Measurements from ENCODE around the gene SUV39H1. TPM values are rescaled to one million over a fixed set of nuclear protein-coding genes. Genes with fewer than 3 reads are reported as not detected.

Gene SUV39H1
- polyA plus RNA-seq, 1 of the 3 experiments (the other 2 are of a cell fraction) = 8.5 TPM

GRCh38 chrX:48666649-48667048, 29.9 kb upstream of the SUV39H1 start:
- no peaks in the 10 kb centered on the region for H4K20me1 ChIP-seq (ENCODE audit: insufficient read depth)
- ChIA-PET CTCF (no interaction called here), POLR2A (no interaction called here)
- no peak overlapping the region for H2AFZ ChIP-seq (ENCODE audit: low read depth)
- H3K9ac ChIP-seq = no peak overlapping the region
- DNase-seq = no peak
- no peaks in the 10 kb centered on the region for H3K4me1 ChIP-seq (ENCODE audit: control insufficient read depth in 1 of 2, insufficient read depth in 2 of 2, low read depth in 1 of 2, low read length in 1 of 2)
- H3K79me2 ChIP-seq (ENCODE audit: insufficient read depth) = no peaks in the 10 kb centered on the region
- H3K27ac ChIP-seq (ENCODE audit: low read depth in 2 of 2, low read length in 1 of 2) = no peak overlapping the region
- no peaks in the 10 kb centered on the region; the same call in 1 of the 2 replicates for H3K27me3 ChIP-seq (ENCODE audit: insufficient read depth)
- no peaks in the 10 kb centered on the region for H3K9me3 ChIP-seq
- no peak overlapping the region for H3K4me2 ChIP-seq
- no peak overlapping the region for H3K4me3 ChIP-seq (ENCODE audit: low read depth in 2 of 2, low read length in 1 of 2)
- no peaks in the 10 kb centered on the region for H3K9me2 ChIP-seq
- 33% methylated on average over 4 of the region's 4 CpGs for whole genome bisulfite sequencing (ENCODE audit: low lambda C conversion rate)
- TF ChIP-seq FOSL2 (IDR thresholded peaks at IDR 0.05; ENCODE audit: borderline replicate concordance, low read depth) (no peak), TAF1 (IDR thresholded peaks at IDR 0.05; ENCODE audit: borderline replicate concordance, low read depth, low read length) (no peak), ZBTB33 (IDR thresholded peaks at IDR 0.05; ENCODE audit: borderline replicate concordance, low read depth) (no peak), EZH2phosphoT487 (IDR thresholded peaks at IDR 0.05; ENCODE audit: borderline replicate concordance, low read depth) (no peak)
- no peaks in the 10 kb centered on the region for H3K36me3 ChIP-seq (replicated peaks in 1 of 2; ENCODE audit: control insufficient read depth in 1 of 2, insufficient read depth in 2 of 2, low read length in 1 of 2)
- no peaks in the 10 kb centered on the region for H3F3A ChIP-seq (replicated peaks; ENCODE audit: insufficient read depth)

GRCh38 chrX:48667509-48667908, 29.0 kb upstream of the SUV39H1 start:
- TF ChIP-seq POLR2AphosphoS5 (IDR thresholded peaks at IDR 0.05; ENCODE audit: low read depth, low read length) (no peak), CTCF (IDR thresholded peaks at IDR 0.05) (no peak), USF1 (IDR thresholded peaks at IDR 0.05; ENCODE audit: borderline replicate concordance, low read depth) (no peak), MAX (IDR thresholded peaks at IDR 0.05; ENCODE audit: low read depth) (no peak), EP300 (IDR thresholded peaks at IDR 0.05; ENCODE audit: borderline replicate concordance in 1 of 2, low read depth in 1 of 2, low read length in 1 of 2) (no peak), YY1 (IDR thresholded peaks at IDR 0.05; ENCODE audit: low read depth) (no peak), MXI1 (IDR thresholded peaks at IDR 0.05; ENCODE audit: low read depth, low read length) (no peak), RFX5 (IDR thresholded peaks at IDR 0.05; ENCODE audit: low read length) (no peak), USF2 (IDR thresholded peaks at IDR 0.05; ENCODE audit: borderline replicate concordance, low read depth, low read length) (no peak), GATA2 (CRISPR knock-in tag; IDR thresholded peaks at IDR 0.05) (no peak), EZH2phosphoT487 (IDR thresholded peaks at IDR 0.05; ENCODE audit: borderline replicate concordance, low read depth) (no peak), MEF2A (IDR thresholded peaks at IDR 0.05; ENCODE audit: borderline replicate concordance, low read depth) (no peak), ELF1 (IDR thresholded peaks at IDR 0.05) (no peak), JUND (IDR thresholded peaks at IDR 0.05) (no peak), SIN3A (IDR thresholded peaks at IDR 0.05; ENCODE audit: borderline replicate concordance, low read depth, low read length) (no peak), RCOR1 (IDR thresholded peaks at IDR 0.05; ENCODE audit: low read length) (no peak), GABPA (IDR thresholded peaks at IDR 0.05; ENCODE audit: low read depth) (no peak), IRF3 (IDR thresholded peaks at IDR 0.05; ENCODE audit: low read depth, low read length) (no peak), NRF1 (IDR thresholded peaks at IDR 0.05; ENCODE audit: low read depth, low read length) (no peak)
- Histone ChIP-seq H3K4me1 (ENCODE audit: control insufficient read depth in 1 of 2, insufficient read depth in 2 of 2, low read depth in 1 of 2, low read length in 1 of 2) (no peaks in the 10 kb centered on the region), H3K4me3 (ENCODE audit: low read depth in 2 of 2, low read length in 1 of 2) (no peak overlapping the region), H3K27ac (ENCODE audit: low read depth in 2 of 2, low read length in 1 of 2) (no peak overlapping the region), H2AFZ (ENCODE audit: low read depth) (no peak overlapping the region), H3K79me2 (ENCODE audit: insufficient read depth) (no peaks in the 10 kb centered on the region), H3K9me3 (no peaks in the 10 kb centered on the region), H3K9ac (no peak overlapping the region), H3K27me3 (ENCODE audit: insufficient read depth) (no peaks in the 10 kb centered on the region; the same call in 1 of the 2 replicates), H3K36me3 (replicated peaks in 1 of 2; ENCODE audit: control insufficient read depth in 1 of 2, insufficient read depth in 2 of 2, low read length in 1 of 2) (no peaks in the 10 kb centered on the region), H3K9me2 (no peaks in the 10 kb centered on the region), H3F3A (replicated peaks; ENCODE audit: insufficient read depth) (no peaks in the 10 kb centered on the region), H4K20me1 (ENCODE audit: insufficient read depth) (no peaks in the 10 kb centered on the region), H3K4me2 (no peak overlapping the region)
- WGBS (ENCODE audit: low lambda C conversion rate) = 45% methylated on average over 3 of the region's 4 CpGs
- ChIA-PET CTCF (no interaction called here), POLR2A (no interaction called here)
- DNase-seq = no peak

Data from SK-N-SH (cell line).